SU-DHL-6 (cell line): ENCODE data around the gene DNAJC28.
"Not testable (repeated sequence)": the region's sequence is repeated elsewhere in the genome, so short reads cannot be mapped to it uniquely, and the experiment has no call there.

Experiments
- H2AFZ ChIP-seq: fragments of 200-600 bp; sonication (generic); 2 replicates; pipeline ENCODE4 v1.6.1; 2014; ENCODE audit warnings: low read depth, mild to moderate bottlenecking, moderate library complexity, mixed read lengths, antibody characterized with exemption, low read length; ENCODE audit not compliant: severe bottlenecking
- H3F3A ChIP-seq: fragments of 200-600 bp; shearing (Covaris generic); 2 replicates; pipeline ENCODE4 v1.6.0; 2016; ENCODE audit warnings: antibody characterized with exemption, mild to moderate bottlenecking; ENCODE audit not compliant: insufficient read depth
- H3K27ac ChIP-seq: fragments of 200-600 bp; sonication (generic); 2 replicates; pipeline ENCODE4 v1.5.1; 2016; ENCODE audit warnings: low read depth, mild to moderate bottlenecking, low read length, moderate library complexity, mixed read lengths
- H3K27me3 ChIP-seq: fragments of 200-600 bp; sonication (generic), shearing (Covaris generic); 2 replicates; pipeline ENCODE4 v1.6.0; 2014; ENCODE audit warnings: mild to moderate bottlenecking, low read length
- H3K36me3 ChIP-seq: fragments of 200-600 bp; sonication (generic); 2 replicates; pipeline ENCODE4 v1.6.1; 2014; ENCODE audit warnings: mild to moderate bottlenecking, low read length, mixed read lengths
- H3K4me2 ChIP-seq: fragments of 300-600, 200-600 bp; shearing (Covaris generic), sonication (generic); 2 replicates; pipeline ENCODE4 v1.6.0; 2014; ENCODE audit warnings: low read length, low read depth, mild to moderate bottlenecking; ENCODE audit not compliant: poor library complexity, severe bottlenecking
- H3K4me3 ChIP-seq: fragments of 200-600 bp; sonication (generic); 2 replicates; pipeline ENCODE4 v1.5.1; 2014; ENCODE audit warnings: antibody characterized with exemption, low read length, mild to moderate bottlenecking, mixed read lengths; ENCODE audit not compliant: insufficient read depth, poor library complexity, severe bottlenecking
- H3K79me2 ChIP-seq: fragments of 200-600 bp; sonication (generic); 2 replicates; pipeline ENCODE4 v1.6.1; 2014; ENCODE audit warnings: mild to moderate bottlenecking, low read length, moderate library complexity; ENCODE audit not compliant: insufficient read depth
- H3K9ac ChIP-seq: fragments of 200-600 bp; sonication (generic); 2 replicates; pipeline ENCODE4 v1.7.0; 2014; ENCODE audit warnings: mild to moderate bottlenecking, low read length
- H3K9me2 ChIP-seq: fragments of 200-600 bp; sonication (generic); replicated peaks from 2 replicates; pipeline ENCODE4 v1.6.1; 2014; ENCODE audit warnings: low read length; ENCODE audit not compliant: insufficient read depth
- H3K9me3 ChIP-seq: fragments of 200-600 bp; sonication (generic); 2 replicates; pipeline ENCODE4 v1.6.1; 2014; ENCODE audit warnings: low read length, mixed read lengths; ENCODE audit not compliant: insufficient read depth
- H4K20me1 ChIP-seq: fragments of 200-600 bp; sonication (generic); 2 replicates; pipeline ENCODE4 v1.6.1; 2014; ENCODE audit warnings: low read depth, mild to moderate bottlenecking, antibody characterized with exemption, low read length, moderate library complexity, mixed read lengths
- EZH2phosphoT487 ChIP-seq: fragments of 200-600 bp; sonication (generic), shearing (Covaris generic); conservative IDR thresholded peaks from 2 replicates; pipeline ENCODE4 v1.6.1; 2018; ENCODE audit warnings: mild to moderate bottlenecking, antibody characterized with exemption, low read length, moderate library complexity, mixed read lengths
- TF ChIP-seq, protein P1 (sequence below): fragments of 200-600 bp; sonication (generic); IDR thresholded peaks from one replicate; pipeline ENCODE4 v1.5.1; 2017; ENCODE audit warnings: antibody characterized with exemption, mild to moderate bottlenecking, low read length, moderate library complexity; ENCODE audit not compliant: insufficient read depth, poor library complexity, severe bottlenecking

DNAJC28 gene

DNA sequence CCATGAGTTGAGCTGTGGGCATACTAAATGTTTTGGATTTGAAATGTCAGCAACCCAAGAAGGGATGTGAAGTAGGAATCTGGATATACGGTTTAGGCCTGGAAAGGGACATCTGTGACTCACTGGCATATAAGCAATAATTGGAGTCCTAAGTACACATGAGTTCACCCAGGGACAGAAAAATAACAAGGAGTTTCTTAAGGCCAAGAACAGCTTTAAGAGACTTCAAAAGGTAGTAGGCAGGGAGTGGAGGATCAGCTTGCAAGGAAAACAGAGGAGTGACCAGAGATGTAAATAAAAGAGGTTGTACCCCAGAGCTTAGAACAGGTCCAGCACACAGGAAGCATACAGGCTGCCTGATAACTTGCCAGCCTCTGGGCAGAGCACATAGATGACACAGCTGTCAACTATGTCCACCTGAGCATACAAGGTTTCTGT, 39.9 kb downstream of the DNAJC28 start:
- no peak for TF ChIP-seq EZH2phosphoT487
- TF ChIP-seq, protein P1, sequence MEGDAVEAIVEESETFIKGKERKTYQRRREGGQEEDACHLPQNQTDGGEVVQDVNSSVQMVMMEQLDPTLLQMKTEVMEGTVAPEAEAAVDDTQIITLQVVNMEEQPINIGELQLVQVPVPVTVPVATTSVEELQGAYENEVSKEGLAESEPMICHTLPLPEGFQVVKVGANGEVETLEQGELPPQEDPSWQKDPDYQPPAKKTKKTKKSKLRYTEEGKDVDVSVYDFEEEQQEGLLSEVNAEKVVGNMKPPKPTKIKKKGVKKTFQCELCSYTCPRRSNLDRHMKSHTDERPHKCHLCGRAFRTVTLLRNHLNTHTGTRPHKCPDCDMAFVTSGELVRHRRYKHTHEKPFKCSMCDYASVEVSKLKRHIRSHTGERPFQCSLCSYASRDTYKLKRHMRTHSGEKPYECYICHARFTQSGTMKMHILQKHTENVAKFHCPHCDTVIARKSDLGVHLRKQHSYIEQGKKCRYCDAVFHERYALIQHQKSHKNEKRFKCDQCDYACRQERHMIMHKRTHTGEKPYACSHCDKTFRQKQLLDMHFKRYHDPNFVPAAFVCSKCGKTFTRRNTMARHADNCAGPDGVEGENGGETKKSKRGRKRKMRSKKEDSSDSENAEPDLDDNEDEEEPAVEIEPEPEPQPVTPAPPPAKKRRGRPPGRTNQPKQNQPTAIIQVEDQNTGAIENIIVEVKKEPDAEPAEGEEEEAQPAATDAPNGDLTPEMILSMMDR: no peak
- H3K36me3 ChIP-seq: 0 out of 2 replicates have a peak, but pooled peaks cover 2% of the 10 kb centered on the region
- no peak overlapping the region for H3K27ac ChIP-seq
- no peak overlapping the region for H3K4me2 ChIP-seq
- H3K27me3 ChIP-seq: no peaks in the 10 kb centered on the region
- no peaks in the 10 kb centered on the region; the same call in 1 of the 2 replicates for H3F3A ChIP-seq
- H3K4me3 ChIP-seq: no peak overlapping the region
- no peak overlapping the region for H3K9ac ChIP-seq
- H3K9me2 ChIP-seq: no peaks in the 10 kb centered on the region
- no peaks in the 10 kb centered on the region for H4K20me1 ChIP-seq
- H2AFZ ChIP-seq: no peak overlapping the region
- no peaks in the 10 kb centered on the region for H3K79me2 ChIP-seq
- H3K9me3 ChIP-seq: no peaks in the 10 kb centered on the region

DNA sequence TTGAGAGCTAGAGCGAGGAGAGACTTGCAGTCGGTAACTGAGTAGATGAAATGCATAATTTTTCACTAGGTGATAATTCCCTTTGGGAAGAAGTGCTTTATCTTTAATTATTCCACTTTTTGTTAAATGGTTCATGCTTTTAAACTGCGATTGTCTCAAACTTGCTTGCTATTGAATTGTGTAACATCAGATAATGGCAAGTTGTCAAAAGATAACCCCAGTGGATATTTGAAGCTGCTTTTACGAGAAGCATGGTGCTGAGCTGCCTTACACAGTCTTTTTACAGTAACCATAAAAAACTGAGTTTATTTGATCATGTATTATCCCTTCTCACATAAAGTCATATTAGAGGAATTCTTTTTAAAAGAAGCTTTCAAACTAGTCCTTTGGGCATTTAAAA, 41.9 kb downstream of the DNAJC28 start:
- Histone ChIP-seq H4K20me1 (no peaks in the 10 kb centered on the region), H3K27me3 (no peaks in the 10 kb centered on the region), H3K9me3 (no peaks in the 10 kb centered on the region), H2AFZ (no peak overlapping the region), H3K4me2 (no peak overlapping the region), H3K27ac (no peak overlapping the region), H3K4me3 (no peak overlapping the region), H3K9ac (no peak overlapping the region), H3K79me2 (no peaks in the 10 kb centered on the region), H3F3A (no peaks in the 10 kb centered on the region), H3K9me2 (no peaks in the 10 kb centered on the region), H3K36me3 (no peaks in the 10 kb centered on the region)
- no peak for TF ChIP-seq EZH2phosphoT487
- TF ChIP-seq, protein P1: no peak

DNA sequence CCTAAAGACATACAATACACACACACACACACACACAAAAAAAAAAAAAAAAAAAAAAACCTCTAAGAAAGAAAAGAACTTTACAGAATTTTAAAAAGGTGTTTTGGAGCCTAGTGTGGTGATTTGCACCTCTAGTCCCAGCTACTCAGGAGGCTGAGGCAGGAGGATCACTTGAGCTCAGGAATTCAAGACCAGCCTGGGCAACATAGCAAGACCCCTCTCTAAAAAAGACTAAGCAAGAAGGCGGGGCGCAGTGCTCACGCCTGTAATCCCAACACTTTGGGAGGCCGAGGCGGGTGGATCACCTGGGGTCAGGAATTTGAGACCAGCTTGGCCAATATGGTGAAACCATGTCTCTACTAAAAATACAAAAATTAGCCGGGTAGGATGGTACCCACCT, 44.9 kb downstream of the DNAJC28 start:
- H3K36me3 ChIP-seq, H3K27ac ChIP-seq, H2AFZ ChIP-seq, H3K9me2 ChIP-seq, H3K27me3 ChIP-seq, H3K4me3 ChIP-seq, H3K4me2 ChIP-seq, H3K9me3 ChIP-seq, H3K79me2 ChIP-seq, H3K9ac ChIP-seq, H3F3A ChIP-seq, H4K20me1 ChIP-seq: not testable (repeated sequence)

DNA sequence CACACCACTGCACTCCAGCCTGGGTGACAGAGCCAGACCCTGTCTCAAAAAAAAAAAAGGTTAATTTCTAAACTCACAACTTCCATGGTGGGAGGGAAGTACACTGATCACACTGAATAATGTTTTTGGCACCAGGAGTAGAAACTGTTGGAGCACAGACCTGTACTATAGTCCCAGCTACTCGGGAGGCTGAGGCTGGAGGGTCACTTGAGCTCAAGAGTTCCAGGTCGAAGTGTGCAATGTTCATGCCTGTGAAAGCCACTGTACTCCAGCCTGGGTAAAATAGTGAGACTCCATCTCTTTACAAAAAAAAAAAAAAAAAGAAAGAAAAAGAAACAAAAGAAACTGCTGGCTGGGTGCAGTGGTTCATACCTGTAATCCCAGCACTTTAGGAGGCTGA, 47.0 kb downstream of the DNAJC28 start:
- Histone ChIP-seq H3K4me3 (no peak overlapping the region), H3K9ac (no peak overlapping the region), H3K36me3 (no peaks in the 10 kb centered on the region), H2AFZ (no peak overlapping the region), H3K9me2 (no peaks in the 10 kb centered on the region), H3K27ac (no peak overlapping the region), H3K4me2 (no peak overlapping the region), H3K79me2 (no peaks in the 10 kb centered on the region), H3F3A (peaks cover 10% of the 10 kb centered on the region; the same call in 1 of the 2 replicates), H4K20me1 (no peaks in the 10 kb centered on the region), H3K27me3 (no peaks in the 10 kb centered on the region), H3K9me3 (no peaks in the 10 kb centered on the region)
- TF ChIP-seq, protein P1: no peak
- TF ChIP-seq EZH2phosphoT487: no peak
